ENCODE measurements around the gene TPRG1.

GRCh38 chr3:189204167-189204866 lies 32.5 kb downstream of the TPRG1 start:
- TF ChIP-seq POLR2A (IDR thresholded peaks at IDR 0.05) (no peak), CTCF (IDR thresholded peaks at IDR 0.05) (no peak), POLR2AphosphoS5 (IDR thresholded peaks at IDR 0.05) (no peak), EP300 (IDR thresholded peaks at IDR 0.05) (no peak)
